HEK293 (cell line): ENCODE measurements around the gene PPRC1.

Experiments
- ZNF350 ChIP-seq: fragments of 450-650 bp; formaldehyde crosslinking; IDR thresholded peaks from 2 replicates; pipeline ENCODE4 v1.5.0; 2017; ENCODE audit warnings: missing biosample characterization, mild to moderate bottlenecking, missing genetic modification characterization
- TF ChIP-seq, protein P1 (sequence below): fragments of 450-650 bp; formaldehyde crosslinking; IDR thresholded peaks from 2 replicates; pipeline ENCODE4 v1.5.1; 2016; ENCODE audit warnings: missing biosample characterization, missing genetic modification characterization
- TF ChIP-seq, protein P2 (sequence below): fragments of 450-650 bp; formaldehyde crosslinking; IDR thresholded peaks from 2 replicates; pipeline ENCODE4 v1.5.1; 2016; ENCODE audit warnings: missing biosample characterization, missing genetic modification characterization

DNA sequence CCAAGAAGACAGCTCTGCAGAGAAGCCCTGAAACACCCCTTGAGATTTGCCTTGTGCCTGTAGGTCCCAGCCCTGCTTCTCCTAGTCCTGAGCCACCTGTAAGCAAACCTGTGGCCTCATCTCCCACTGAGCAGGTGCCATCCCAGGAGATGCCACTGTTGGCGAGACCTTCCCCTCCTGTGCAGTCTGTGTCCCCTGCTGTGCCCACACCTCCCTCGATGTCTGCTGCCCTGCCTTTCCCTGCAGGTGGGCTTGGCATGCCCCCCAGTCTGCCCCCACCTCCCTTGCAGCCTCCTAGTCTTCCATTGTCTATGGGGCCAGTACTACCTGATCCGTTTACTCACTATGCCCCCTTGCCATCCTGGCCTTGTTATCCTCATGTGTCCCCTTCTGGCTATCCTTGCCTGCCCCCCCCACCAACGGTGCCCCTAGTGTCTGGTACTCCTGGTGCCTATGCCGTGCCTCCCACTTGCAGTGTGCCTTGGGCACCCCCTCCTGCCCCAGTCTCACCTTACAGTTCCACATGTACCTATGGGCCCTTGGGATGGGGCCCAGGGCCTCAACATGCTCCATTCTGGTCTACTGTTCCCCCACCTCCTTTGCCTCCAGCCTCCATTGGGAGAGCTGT, 8.2 kb downstream of the PPRC1 start:
- TF ChIP-seq, protein P1, sequence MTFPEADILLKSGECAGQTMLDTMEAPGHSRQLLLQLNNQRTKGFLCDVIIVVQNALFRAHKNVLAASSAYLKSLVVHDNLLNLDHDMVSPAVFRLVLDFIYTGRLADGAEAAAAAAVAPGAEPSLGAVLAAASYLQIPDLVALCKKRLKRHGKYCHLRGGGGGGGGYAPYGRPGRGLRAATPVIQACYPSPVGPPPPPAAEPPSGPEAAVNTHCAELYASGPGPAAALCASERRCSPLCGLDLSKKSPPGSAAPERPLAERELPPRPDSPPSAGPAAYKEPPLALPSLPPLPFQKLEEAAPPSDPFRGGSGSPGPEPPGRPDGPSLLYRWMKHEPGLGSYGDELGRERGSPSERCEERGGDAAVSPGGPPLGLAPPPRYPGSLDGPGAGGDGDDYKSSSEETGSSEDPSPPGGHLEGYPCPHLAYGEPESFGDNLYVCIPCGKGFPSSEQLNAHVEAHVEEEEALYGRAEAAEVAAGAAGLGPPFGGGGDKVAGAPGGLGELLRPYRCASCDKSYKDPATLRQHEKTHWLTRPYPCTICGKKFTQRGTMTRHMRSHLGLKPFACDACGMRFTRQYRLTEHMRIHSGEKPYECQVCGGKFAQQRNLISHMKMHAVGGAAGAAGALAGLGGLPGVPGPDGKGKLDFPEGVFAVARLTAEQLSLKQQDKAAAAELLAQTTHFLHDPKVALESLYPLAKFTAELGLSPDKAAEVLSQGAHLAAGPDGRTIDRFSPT (tag by site-specific recombination) = no peak
- no peak for TF ChIP-seq ZNF350 (tag by site-specific recombination)
- TF ChIP-seq, protein P2, sequence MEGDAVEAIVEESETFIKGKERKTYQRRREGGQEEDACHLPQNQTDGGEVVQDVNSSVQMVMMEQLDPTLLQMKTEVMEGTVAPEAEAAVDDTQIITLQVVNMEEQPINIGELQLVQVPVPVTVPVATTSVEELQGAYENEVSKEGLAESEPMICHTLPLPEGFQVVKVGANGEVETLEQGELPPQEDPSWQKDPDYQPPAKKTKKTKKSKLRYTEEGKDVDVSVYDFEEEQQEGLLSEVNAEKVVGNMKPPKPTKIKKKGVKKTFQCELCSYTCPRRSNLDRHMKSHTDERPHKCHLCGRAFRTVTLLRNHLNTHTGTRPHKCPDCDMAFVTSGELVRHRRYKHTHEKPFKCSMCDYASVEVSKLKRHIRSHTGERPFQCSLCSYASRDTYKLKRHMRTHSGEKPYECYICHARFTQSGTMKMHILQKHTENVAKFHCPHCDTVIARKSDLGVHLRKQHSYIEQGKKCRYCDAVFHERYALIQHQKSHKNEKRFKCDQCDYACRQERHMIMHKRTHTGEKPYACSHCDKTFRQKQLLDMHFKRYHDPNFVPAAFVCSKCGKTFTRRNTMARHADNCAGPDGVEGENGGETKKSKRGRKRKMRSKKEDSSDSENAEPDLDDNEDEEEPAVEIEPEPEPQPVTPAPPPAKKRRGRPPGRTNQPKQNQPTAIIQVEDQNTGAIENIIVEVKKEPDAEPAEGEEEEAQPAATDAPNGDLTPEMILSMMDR (tag by site-specific recombination) = peak; percentile 23; the same call in 1 of the 2 replicates
